Activated CD4-positive, alpha-beta T cell treated with anti-CD3 and anti-CD28 coated beads for 48 hours (primary cell): ENCODE results near the gene STXBP6.
"Not testable (repeated sequence)": the region's sequence is repeated elsewhere in the genome, so short reads cannot be mapped to it uniquely, and the experiment has no call there.

Source experiments
- DNase-seq: peaks from one replicate; pipeline ENCODE4 v3.0.0-alpha.2; 2020

STXBP6 gene

GRCh38 chr14:24952851-24953666 is 96.9 kb downstream of the STXBP6 start:
- no peak for DNase-seq

DNA sequence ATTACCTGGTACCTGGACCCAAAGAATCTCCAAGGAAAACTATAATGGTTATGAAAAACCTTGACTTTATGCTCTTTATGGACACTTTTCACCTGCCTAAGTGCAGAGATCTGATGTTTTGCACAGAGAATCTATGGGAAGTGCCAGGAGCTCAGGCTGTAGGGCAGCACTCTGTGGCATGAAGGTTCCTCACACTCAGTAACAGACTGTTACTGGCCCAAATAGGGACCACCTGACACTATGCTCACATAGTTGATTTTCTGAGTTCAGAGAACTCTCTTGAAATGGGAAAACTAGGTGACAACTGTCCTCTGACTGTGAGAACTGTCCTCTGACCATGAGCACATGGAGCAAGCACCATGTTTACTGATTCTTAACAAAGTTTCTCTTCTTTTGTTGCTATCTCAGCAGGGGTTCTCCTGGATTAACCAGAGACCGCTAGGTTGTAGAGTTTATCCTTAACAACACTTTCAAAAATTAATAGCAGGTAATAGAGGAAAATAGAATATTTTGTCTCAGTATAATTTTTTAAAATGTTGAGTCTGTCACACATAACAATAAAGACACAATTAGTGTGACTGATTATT is 101.6 kb downstream of the STXBP6 start:
- no peak for DNase-seq

GRCh38 chr14:24947131-24947530 is 102.8 kb downstream of the STXBP6 start:
- no peak for DNase-seq

DNA sequence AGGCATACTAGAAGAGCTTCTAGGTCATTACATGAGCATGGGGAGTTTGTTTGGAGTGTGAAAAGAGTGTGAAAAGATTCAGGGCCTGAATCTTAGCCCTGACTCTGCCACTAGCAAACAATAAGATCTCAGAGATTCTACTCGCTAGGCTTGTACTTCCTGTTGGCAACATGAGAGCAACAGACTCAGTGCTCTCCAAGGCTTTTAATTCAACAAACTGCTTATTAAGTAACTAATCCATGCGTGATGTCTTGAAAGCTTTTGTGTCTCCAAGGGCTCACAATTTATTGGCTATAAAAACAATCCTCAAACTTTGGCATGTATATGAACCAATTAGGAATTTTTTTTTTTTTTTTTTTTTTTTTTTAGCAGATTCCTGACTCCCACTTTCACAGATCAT is 105.1 kb downstream of the STXBP6 start:
- no peak for DNase-seq

DNA sequence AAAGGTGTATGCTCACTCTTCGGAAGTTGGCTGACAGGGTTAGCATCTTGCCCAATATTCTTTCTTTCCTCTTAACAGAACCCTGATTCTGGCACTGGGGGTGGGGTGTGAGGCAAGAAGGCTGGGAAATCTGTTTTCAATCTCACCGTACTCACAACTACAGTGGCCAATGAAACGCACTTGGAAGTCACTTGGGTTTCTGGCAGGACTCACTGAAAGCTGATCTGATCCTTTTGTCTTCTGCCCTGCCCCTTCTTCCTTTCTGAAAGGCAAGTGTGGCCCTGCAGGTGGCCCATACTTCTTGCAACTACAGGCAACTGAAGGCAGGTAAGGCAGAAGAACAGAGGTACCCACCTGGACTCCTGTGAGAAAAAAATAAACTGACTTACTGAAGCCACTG is 106.9 kb downstream of the STXBP6 start:
- DNase-seq = no peak

DNA sequence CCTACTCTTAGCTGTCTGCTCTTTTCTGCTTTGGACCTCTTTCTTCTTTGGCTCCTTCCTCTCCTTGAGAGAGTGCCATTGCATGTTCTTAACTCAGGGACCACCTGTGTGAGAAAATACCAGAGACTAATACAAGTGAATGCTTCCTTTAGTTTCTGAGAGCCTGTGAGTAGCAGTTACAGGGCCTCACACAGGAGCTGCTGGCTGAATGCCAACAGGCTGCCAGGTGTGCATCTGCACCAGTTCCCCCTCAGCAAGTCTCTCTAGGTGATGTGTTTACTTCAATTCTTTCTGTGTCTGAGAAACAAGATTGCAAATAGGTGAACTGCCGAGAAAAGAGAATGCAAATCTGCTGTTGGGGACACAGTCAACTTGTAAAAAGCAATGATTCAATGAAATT is 108.2 kb downstream of the STXBP6 start:
- no peak for DNase-seq

DNA sequence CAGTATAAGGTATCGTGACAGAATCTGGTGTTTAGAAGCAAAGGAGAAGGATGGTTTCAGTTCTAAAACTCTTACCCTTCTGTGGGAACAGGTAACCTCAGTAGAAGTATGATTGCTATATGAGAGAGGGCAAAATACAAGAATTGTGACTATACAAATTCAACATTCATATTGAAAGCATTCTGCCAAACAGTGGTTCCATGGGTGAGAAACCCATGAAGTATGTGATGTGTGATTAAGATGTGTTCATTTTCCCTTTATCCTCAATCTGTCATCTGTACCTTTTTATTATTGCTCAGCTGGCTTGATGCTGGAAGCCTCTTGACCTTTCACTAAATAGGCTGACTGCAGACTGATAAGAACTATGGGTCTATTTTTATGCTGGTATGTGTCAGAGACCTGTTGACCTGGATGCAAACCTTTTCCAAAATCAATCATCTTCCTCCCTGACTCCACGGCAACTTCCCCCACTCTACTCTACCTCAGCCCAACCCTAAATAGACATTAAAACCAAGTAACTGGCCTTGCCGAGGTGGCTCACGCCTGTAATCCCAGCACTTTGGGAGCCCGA is 109.6 kb downstream of the STXBP6 start:
- no peak for DNase-seq

GRCh38 chr14:24938593-24938992 is 111.4 kb downstream of the STXBP6 start:
- DNase-seq = no peak

GRCh38 chr14:24937300-24937699 is 112.6 kb downstream of the STXBP6 start:
- no peak for DNase-seq

DNA sequence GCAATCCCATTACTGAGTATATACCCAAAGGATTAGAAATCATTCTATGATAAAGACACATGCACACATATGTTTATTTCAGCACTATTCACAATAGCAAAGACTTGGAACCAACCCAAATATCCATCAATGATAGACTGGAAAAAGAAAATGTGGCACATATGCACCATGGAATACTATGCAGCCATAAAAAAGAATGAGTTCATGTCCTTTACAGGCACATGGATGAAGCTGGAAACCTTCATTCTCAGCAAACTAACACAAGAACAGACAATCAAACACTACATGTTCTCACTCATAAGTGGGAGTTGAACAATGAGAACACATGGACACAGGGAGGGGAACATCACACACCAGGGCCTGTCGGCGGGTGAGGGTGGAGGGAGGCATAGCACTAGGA is 113.2 kb downstream of the STXBP6 start:
- DNase-seq = not testable (repeated sequence)

DNA sequence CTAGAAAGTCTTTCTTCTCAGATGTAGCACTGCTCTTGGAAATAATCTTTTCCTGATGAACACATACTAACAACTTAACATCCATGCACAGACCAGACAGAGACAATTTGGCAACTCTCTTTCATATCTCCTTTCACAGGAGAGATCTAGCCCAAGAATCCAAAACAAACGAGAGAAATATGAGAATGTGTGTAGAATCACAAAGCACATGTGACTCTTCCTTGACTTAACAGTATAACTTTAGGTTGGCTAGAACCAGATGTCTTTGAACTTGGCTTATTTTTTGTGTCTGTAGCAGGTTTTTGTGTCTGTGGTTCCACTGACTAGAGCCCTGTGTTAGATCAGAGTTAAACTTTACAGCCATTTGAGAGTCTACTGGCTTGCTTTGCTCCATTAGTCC is 114.2 kb downstream of the STXBP6 start:
- DNase-seq = no peak

GRCh38 chr14:24928386-24928900 is 121.5 kb downstream of the STXBP6 start:
- DNase-seq = no peak

DNA sequence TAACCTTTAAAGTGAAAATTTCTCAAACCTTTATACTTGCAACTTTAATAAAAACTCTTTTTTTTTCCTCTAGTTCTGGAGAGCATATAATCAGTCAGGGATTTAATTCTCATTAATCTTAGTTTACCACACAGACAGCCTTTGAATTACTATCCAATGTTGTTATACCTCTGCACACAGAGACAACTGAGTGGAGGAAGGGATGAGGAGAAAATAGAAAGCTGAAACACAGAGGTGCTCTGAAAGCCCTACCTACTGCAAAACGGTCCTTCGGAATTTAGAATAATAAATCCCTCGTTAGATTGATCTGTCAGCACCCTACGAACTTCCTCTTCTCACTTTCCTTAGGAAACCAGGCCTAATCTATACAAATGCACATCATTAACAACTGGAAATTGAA is 122.1 kb downstream of the STXBP6 start:
- no peak for DNase-seq

DNA sequence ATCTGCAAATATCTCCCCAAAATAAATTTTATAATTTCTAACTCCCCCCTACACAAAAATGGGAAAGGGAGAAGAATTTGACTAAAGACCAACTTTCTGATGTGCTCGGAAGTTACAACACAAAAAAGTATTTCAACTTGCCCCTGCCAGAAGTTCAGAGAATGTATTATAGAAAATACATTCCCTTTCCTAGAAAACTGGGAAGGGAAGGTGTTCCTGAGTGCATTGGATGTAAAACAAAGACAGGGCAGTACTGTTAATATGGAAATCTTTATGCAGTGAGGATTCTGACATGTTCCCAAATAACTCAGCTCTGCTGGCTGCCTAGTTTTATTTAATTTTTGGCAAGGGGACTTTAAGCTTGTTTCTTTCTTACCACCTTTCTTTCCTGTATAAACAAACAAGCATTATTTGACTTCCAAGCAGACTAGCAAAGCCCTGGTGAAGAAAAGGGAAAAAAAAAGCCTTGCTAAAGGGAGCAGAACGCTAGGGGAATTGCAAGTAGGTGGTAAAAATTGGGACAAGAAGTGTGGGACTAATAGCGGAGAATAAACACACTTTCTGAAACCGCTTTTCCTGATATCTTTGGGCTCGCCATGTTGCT is 124.1 kb downstream of the STXBP6 start:
- DNase-seq = no peak

DNA sequence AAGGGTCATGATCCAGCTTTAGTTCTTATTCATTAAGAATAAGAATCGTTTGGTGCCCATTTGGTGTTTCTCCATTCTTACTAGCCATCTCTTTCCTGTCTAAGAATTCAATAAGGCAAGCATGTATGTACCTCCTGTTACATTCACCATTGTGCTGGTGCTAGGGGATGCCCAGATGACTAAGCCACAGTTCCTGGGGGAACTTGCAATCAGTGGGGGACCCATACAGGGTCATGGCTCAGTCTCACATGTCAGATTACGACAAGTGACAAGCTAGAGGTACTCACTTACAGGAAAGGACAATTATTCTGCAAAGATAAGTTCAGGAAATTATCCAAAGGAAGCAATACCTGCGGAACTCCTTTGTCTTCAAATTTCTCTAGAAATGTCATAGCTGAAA is 125.4 kb downstream of the STXBP6 start:
- DNase-seq = no peak

DNA sequence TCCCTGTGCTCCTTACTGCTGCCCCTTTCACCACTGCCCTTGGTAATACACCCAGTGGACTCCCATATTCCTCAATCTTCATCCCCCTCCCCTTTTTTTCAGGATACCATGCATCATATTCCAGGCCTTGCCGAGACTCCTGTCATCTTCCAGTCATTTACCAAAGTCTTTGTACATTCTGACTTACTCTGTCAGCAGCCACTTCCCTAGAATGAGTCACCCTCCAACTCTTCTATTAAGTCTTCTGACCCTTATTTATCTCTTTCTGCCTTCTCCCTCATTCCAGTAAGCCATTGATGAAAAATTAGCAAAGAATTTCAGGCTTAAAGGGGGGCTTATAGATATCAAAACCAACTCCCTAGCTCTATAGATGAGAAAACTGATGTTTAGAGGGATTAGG is 128.0 kb downstream of the STXBP6 start:
- no peak for DNase-seq

GRCh38 chr14:24920265-24921075 is 129.5 kb downstream of the STXBP6 start:
- DNase-seq = no peak

DNA sequence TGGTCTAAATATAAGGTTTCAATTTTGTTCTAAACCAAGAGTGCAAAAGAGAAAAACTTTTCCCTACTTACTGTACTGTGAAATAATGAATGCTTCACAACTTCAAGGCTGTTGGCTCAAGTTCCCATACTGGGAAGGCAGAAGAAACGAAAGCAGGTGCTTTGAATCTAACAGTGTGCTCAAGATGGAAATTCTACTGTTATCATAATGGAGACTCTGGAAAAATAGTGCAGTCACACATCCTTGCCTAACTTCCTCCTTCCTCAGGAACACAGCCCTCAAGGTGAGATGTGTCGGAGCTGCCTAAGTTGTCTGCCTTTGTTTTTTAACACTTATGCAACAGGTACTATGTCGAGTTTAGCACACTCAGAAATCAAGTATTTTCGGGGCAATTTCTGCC is 131.1 kb downstream of the STXBP6 start:
- no peak for DNase-seq

- DNase-seq = no peak
These were observed 133.9 kb downstream of the STXBP6 start for GRCh38 chr14:24915958-24916595.

DNA sequence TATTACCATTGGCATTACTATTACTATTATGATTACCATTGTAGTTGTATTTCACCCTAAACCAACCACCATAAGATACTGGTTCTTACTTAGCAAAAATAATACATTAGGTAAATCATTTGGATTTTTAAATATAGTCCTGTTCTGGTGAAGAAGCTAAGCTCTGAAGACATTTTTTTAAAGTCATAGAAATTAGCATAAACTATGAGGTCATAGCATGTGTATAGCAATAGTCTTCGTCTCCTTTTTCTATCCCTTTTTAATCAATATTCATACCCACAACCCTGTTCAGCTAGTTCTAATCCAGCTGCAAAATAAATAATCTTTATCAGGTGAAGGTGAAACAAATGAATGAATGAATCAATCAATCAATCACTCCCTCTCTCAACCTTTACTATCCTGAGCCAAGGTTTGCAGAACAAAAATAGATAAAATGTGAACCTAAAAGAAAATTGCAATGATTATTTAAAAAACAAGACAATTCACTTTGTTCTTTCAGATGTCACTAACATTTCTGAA is 134.5 kb downstream of the STXBP6 start:
- DNase-seq = no peak

DNA sequence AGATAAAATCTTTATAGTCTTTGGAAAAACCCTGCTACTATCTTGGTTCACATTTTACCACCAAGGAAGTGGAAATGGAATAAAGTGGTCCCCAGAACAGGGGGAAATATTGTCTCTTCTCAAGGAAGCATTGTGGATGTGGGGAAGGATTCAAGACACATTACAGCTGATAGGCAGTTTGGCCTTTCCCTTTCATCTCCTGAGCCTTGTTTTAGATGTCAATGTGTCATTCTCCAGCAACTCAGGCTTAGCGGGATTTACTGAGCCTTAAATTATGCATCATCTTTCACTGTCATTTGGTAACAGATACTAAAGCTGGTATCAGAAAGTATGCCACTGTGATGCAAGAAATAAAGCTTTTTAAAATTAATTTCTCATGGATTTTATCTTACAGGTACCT is 136.2 kb downstream of the STXBP6 start:
- DNase-seq = no peak

- DNase-seq = no peak
These were observed 136.9 kb downstream of the STXBP6 start for GRCh38 chr14:24913021-24913420.
